GM21515 (cell line): ENCODE data around the gene LRCH2.

ENCODE experiments used
- ATAC-seq: cut with Tn5 transposase; IDR thresholded peaks from one replicate; pipeline ENCODE4 v1.9.1; 2021; ENCODE audit not compliant: unreplicated experiment

LRCH2 gene

DNA sequence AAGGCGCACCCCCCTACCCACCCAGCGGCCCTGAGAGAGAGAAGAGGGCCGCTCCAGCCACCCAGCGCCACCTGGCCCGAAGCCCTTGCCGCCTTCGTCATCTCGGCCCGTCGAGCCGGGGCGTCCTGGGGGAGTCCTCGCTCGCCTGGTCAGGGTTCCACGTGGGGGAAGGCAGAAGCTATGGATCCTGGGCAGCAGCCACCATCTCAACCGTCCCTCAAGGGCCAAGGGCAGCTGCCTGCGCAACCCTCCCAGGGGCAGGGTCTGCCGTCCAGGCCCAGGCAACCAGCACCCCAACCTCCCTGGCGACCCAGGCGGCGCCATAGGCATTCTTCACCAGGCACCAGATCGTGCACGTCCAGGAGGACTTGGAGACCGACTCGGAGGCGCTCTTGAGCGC, 165.0 kb downstream of the LRCH2 start:
- no peak for ATAC-seq

DNA sequence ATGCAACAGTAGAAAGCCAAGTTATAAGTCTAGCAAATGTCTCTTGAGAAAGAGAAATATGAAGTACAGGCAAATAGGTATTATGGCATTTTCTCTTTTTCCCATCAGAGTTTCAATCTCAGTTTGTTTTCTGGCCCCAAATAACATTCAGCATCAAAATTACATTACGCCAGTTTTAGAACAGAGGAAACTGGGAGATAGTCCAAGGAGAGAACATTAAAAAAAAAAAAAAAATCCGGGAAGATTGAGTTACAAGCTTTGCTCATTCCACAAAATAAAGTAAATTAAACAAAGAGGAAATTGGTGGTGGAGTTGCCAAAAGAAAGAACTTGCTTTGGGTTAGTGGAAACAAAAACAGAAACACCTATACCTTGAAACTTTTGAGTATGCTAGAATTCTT, 166.1 kb downstream of the LRCH2 start:
- no peak for ATAC-seq

DNA sequence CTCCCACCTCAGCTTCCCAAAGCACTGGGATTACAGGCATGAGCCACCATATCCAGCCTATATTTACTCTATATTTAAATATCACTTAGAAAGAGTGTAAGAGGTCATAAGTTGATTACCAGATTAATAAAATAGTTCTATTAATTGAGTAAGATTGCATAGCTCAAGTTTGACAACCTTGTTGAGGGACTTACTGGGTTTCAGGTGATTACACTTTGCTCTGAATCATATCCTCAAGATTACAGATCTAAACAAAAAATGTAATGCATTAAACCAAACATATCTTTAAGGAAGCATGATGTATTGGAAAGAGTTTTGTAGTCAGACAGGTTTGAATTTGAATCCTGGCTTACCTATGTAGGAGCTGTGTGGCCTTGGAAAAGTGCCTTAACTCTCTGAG, 168.6 kb downstream of the LRCH2 start:
- ATAC-seq = no peak
